Activated CD8-positive, alpha-beta memory T cell treated with anti-CD3 and anti-CD28 coated beads, Interleukin-2, amount 50 U/mL, for 24 hours (primary cell): ENCODE measurements around the gene SPOP.
"Not testable (repeated sequence)": the region's sequence is repeated elsewhere in the genome, so short reads cannot be mapped to it uniquely, and the experiment has no call there.

ENCODE experiments used
- DNase-seq: peaks from one replicate; pipeline ENCODE4 v3.0.0-alpha.2; 2020; ENCODE audit errors: extremely low read depth

SPOP gene

DNA sequence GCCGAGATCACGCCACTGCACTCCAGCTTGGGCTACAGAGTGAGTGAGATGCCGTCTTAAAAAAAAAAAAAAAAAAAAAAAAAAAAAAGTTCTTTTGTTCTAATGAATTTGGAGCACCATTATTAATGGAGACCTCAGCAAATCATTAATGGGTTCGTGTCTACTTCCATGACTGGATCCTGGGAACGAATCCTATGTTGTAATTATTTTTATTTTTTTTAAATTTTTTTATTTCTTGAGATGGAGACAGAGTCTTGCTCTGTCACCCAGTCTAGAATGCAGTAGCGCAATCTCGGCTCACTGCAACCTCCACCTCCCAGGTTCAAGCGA lies 30.7 kb downstream of the SPOP start:
- no peak for DNase-seq

- no peak for DNase-seq
These were observed 31.3 kb downstream of the SPOP start for GRCh38 chr17:49646391-49647255.

- not testable (repeated sequence) for DNase-seq
These were observed 31.9 kb downstream of the SPOP start for GRCh38 chr17:49646056-49646390.

DNA sequence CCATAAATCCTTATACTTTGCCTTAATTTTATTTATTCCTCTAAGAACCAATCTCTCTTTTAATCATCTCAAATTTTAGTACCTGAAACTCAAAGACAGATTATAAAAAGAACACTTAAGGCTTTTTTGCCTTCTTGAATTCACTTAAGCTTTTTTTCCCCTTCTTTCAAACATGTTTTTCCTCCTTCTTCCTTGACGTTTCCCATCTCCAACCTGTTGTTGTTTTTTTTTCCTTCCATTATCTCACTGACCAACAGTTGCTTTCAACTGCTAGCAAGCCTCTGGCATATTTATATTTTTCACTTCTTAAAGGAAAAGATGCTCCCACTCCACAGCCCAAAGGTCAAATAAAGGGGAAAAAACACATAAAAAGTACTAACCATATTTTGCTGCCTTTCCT lies 32.2 kb downstream of the SPOP start:
- DNase-seq, result no peak

DNA sequence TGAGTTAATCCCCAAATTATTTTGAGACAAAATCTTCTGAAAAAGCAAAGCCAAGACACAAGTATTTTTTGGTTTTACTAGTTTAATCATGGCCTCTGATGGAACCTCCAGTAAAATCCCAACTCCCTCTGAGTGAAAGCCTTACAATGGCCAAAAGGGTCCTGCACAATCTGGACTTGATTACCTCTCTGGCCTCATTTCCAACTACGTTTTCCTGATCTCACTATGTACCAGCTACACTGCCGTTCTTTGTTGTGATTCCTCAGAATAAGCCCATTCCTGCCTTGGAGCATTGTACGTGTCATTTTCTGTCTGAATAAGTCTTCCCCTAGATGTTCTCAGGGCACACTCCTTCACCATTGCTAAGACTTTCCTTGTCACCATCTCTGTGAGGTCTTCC lies 37.3 kb downstream of the SPOP start:
- no peak for DNase-seq

GRCh38 chr17:49638818-49639217 lies 39.1 kb downstream of the SPOP start:
- no peak for DNase-seq

DNA sequence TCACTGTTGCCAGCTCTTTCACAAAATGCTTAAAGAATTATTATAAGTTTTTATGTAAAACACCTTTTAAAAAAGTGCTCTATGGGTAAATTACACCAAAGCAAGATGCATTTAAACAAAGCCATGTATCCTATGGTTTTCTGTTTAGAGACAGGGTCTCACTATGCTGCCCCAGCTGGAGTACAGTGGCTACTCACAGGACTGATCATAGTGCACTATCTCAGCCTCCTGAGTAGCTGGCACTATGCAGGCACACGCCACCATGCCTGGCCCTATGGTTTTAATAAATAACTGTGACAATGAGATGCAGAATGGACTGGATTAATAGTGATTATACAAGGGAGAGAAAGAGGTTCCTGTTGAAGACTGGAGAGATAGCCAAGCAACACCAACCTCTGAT lies 40.2 kb downstream of the SPOP start:
- no peak for DNase-seq

DNA sequence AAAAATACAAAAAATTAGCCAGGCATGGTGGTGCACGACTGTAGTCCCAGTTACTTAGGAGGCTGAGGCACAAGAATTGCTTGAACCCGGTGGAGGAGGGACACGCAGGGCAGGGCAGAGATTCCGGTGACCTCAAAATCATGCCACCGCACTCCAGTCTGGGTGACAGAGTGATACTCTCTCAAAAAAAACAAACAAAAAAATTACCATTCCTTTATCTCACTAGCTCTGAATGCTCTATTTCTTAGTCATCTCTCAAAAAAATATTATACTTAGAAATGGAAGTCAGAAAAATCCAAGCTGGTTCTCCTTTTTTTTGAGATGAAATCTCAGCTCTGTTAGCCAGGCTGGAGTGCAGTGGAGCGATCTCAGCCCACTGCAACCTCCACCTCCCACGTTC lies 40.8 kb downstream of the SPOP start:
- no peak for DNase-seq

DNA sequence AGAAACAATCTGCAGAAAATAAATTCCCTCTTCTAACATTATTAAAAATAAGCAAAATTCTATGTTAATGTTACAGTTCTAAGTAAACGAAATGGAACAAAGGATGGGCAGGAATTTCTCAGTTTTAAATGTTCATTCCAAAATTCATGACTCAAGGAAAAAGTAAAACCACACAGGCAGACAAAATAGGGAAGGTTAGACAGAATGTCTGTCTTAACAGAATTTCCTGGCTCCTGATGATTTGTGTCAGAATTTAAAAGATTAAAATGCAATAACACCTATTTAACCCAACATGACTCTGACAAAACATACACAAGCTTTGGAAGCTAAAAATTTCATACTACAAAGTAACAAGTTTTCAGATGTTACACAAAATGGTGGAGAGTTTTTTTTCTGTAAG lies 42.8 kb downstream of the SPOP start:
- DNase-seq, result no peak

DNA sequence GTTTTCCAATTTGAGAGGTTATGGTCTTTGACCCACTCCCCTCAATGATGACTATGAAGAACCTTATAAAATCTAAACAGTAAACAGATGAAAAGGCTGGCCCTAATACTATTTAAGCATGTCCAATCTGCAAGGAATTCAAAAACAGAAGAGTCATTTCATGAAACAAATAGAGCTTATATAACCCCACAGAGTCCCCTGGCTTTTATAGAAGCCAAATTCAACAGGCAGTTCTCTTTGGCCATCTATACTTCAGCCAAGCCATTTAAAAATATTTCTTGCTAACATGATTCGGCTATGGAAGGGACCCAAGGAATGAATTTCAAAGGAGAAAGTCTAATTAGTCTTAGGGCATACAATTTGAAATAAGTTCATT lies 43.4 kb downstream of the SPOP start:
- no peak for DNase-seq

GRCh38 chr17:49633762-49634484 lies 44.0 kb downstream of the SPOP start:
- no peak for DNase-seq

DNA sequence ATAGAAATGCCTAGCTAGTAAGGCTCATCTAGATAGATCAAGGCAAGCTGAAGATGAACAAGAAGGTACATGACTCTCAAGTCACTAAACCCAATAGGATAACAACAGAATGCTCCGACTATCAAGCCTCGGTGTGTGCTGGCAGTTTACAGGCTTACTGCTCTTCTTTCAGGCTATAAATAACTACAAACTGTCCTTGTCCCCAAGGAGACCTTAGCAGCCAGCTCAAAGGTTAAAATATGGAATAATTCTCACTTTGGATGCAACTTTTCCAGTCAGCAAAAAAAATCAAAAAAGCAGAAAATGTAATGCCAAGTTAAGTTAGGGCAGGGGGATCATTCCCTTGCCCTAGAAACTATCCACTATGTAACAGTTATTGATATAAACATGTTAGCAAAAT lies 44.6 kb downstream of the SPOP start:
- no peak for DNase-seq

DNA sequence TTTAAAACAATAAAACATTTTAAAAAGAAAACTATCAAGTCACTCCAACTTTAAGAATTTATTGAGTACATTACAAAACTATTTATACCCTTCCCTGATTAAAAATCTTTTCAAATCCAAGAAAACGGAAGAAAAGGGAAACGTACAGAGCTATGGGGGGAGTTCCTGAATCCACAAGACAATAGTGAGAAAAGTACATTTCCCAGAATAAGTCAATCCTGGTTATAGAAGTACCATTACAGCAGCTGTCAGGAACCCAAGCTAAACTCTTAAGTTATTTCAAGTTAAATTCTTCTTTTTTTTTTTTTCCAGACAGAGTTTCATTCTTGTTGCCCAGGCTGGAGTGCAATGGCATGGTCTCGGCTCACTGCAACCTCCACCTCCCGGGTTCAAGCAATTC lies 45.7 kb downstream of the SPOP start:
- DNase-seq, result no peak

- DNase-seq, result no peak
These were observed 46.4 kb downstream of the SPOP start for GRCh38 chr17:49631496-49631895.

- no peak for DNase-seq
These were observed 47.6 kb downstream of the SPOP start for GRCh38 chr17:49630113-49630900.

DNA sequence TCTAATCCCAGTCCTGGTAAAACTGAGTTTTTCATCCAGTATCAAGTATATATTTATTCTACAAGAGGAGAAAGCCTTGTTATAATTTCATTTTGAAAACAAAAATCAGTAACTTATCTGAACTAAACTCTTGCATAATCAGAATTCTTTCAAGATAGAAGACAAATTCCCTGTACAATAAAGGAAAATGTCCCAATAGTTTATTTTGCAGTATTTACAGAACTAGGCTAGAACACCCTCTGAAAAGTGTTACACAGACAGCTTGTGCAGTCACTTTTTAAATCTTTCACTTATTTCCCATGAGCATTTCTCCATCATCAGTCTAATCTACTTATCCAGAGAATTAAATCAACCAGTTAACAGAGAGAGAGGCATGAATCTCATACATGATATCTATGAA lies 48.5 kb downstream of the SPOP start:
- DNase-seq, result no peak

DNA sequence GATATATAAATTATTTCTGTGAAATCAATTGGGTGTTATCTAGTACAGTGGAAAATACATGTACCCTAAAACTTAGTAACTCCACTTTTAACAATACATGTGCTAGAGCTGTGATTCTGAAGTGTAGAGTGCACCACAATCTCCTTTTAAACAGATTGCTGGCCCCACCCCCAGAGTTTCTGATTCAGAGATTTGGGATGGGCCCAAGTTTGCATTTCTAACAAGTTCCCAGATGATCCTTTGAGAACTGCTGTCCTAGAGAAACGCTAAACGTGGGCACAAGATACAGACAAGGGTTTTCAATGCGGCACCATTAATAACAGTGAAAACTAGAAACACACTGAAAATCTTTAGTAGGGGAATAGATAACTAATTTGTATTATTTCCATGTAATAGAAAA lies 53.0 kb downstream of the SPOP start:
- no peak for DNase-seq

DNA sequence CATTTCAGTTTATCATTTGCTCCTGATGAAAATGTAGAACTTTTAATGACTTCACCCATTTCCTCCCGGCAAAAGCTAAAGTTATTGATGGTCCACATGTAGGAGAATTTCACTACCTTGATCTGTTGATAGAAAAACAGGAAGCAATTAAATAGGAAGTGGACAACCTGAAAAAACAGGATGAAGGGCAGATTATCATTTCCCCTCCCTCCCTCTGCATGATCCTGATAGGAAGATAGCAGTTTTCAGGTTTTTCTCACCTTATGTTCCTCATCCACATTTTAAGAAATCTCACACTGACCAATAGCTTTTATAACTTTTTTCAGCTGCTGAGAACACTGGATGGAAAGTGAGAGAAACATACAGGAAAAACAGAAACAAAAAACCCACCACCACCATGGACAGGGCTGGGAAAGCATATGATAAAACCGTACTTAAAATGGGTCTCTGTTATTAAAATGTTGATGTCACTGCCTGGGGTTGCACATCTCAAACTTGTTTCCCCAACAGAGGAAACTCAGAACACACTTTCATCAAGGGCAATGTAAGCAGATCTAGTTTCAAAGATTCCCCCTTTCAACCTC lies 55.9 kb downstream of the SPOP start:
- no peak for DNase-seq

GRCh38 chr17:49621420-49621819 lies 56.5 kb downstream of the SPOP start:
- no peak for DNase-seq

DNA sequence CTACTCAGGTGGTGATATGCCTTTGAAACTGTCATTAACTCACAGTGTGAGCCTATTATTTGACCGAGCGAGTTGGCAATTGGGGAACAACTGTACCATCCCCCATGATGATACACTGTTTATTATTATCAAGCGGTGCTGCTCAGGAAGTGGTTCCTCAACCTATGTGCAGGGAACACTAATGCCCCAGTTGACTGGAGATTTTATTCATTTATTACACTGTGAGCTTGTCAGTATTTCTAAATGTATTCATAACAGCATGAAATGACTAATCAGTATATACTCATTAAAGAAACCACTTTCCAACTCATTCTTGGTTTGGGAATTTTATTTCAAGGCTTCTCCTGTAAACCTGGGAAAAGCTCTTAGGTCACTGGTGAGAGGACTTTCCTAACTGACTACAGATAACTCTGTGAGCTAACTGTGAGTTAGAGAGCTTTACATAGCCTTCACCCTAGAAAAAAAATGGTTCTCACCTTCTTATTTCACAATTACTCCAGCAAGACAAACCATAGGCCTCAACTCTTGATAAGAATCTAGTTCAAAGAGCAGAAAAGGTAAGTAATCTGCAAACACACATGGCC lies 59.8 kb downstream of the SPOP start:
- no peak for DNase-seq

GRCh38 chr17:49616601-49617131 lies 61.2 kb downstream of the SPOP start:
- no peak for DNase-seq

GRCh38 chr17:49616086-49616485 lies 61.8 kb downstream of the SPOP start:
- DNase-seq, result no peak
